Spinal cord (tissue), 10 donors: Measurements from ENCODE around the gene ZNF804B. TPM values are rescaled to one million over a fixed set of nuclear protein-coding genes. Genes with fewer than 3 reads are reported as not detected.

ENCODE experiments used
- DNase-seq, 6 donors: peaks; one replicate each; pipeline versions ENCODE4 v3.0.0 to v3.0.0-alpha.2; 2013 to 2015; ENCODE audit warnings: low spot score in 6 of 6, low read depth in 4 of 6
- H3K27ac ChIP-seq: one replicate; pipeline ENCODE4 v1.5.1; 2013; ENCODE audit warnings: low read depth, low read length, control low read depth
- H3K27me3 ChIP-seq: one replicate; pipeline ENCODE4 v1.6.1; 2013; ENCODE audit warnings: low read length; ENCODE audit not compliant: control insufficient read depth, insufficient read depth
- H3K36me3 ChIP-seq: one replicate; pipeline ENCODE4 v1.6.1; 2013; ENCODE audit warnings: low read length; ENCODE audit not compliant: control insufficient read depth, insufficient read depth
- H3K4me1 ChIP-seq: one replicate; pipeline ENCODE4 v1.6.1; 2013; ENCODE audit warnings: low read length; ENCODE audit not compliant: control insufficient read depth, insufficient read depth
- H3K4me3 ChIP-seq: one replicate; pipeline ENCODE4 v1.5.1; 2013; ENCODE audit warnings: low read depth, low read length, control low read depth
- H3K9me3 ChIP-seq: one replicate; pipeline ENCODE4 v1.6.1; 2013; ENCODE audit warnings: low read length; ENCODE audit not compliant: control insufficient read depth, insufficient read depth
- WGBS: methylation state at CpG from one replicate; pipeline ENCODE4 v1.1.5; 2013; ENCODE audit warnings: missing lambda C conversion rate; ENCODE audit not compliant: insufficient coverage; 5-methylcytosine and 5-hydroxymethylcytosine counted together
- polyA plus RNA-seq, 2 donors: library from polyadenylated mRNA; unstranded; fragments of 120-200 nt; gene quantifications; one replicate each; pipeline ENCODE4 v1.2.1, GENCODE V29; 2013; ENCODE audit not compliant: insufficient read length in 2 of 2
- total RNA-seq, 2 donors: library from RNA; depleted of rRNA in 1 of 2; stranded (reverse); fragments of 120-200 nt in 1 of 2; fragments of >200 nt in 1 of 2; gene quantifications; one replicate each; pipeline versions ENCODE4 v1.2.3 to v1.2.4, GENCODE V29; 2013 to 2014
- donor health status: healthy.

The ZNF804B gene
- total and polyA plus RNA-seq, 4 donors = 0.96 to 5.5 (median 2.2) TPM

DNA sequence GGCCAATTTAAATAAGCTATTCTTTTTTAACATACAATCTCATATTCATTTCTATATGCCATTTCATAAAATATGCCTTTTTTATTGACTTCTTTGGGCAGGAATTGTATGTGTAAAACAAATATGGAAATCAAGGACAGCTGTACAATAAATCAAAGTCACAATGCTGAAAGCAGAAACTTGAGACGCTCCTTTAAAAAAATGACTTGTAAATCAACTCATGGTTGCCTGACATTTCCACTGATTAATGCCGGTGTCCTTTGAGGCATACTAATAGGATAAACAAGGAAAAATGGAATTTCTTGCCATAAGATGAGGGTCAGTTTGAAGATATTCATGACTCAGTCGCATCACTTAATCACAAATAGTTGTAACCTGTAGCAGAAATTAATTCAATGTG lies 283.4 kb downstream of the ZNF804B start:
- no peak for DNase-seq
- H3K4me3 ChIP-seq = no peak overlapping the region
- no peak overlapping the region for H3K27ac ChIP-seq
- WGBS = no CpG with 5 or more reads among the region's 3 CpGs
- H3K9me3 ChIP-seq = peaks cover 16% of the 10 kb centered on the region
- no peaks in the 10 kb centered on the region for H3K27me3 ChIP-seq
- H3K4me1 ChIP-seq = no peaks in the 10 kb centered on the region
- H3K36me3 ChIP-seq = no peaks in the 10 kb centered on the region

DNA sequence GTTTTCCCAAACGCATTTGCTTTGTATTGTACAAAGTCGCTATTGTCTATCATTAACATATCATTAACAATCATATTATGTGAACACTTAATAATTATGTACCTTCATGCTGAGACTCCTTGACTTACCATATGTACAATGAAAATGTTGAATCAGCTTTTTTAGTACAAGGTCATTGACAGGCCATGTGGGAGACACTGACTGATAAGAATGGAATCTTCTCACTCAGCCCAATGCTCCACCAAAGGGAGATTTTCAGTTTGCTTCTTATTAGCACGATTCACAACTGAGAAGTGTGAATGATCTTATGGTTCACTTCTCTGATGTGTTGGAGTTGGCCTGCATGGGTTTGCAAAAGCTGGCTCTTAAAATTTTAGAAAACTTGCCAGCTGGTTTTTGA lies 289.5 kb downstream of the ZNF804B start:
- no peaks in the 10 kb centered on the region for H3K4me1 ChIP-seq
- peaks cover 9% of the 10 kb centered on the region for H3K9me3 ChIP-seq
- WGBS = no CpG with 5 or more reads among the region's 3 CpGs
- DNase-seq = peak in 1 of 6 donors; percentile 17
- H3K27ac ChIP-seq = no peak overlapping the region
- H3K36me3 ChIP-seq = no peaks in the 10 kb centered on the region
- no peaks in the 10 kb centered on the region for H3K27me3 ChIP-seq
- H3K4me3 ChIP-seq = no peak overlapping the region

DNA sequence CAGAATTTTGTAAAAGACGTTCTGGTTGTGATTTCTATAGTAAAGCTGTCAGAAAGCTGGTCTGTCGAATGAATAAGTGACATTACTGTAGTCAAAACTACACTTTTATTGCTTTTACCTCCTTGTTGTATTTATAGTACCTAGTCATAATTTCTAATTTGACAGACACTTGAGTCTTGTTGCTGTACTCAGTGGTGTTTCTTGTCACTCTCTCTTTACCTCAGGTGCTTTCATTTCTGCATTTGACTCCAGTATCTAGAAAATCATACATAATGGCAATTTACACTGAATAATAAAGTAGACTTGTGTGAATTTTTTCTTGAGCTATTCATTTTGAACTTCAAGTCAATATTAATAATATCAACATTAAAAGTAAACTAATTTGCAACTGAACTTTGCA lies 293.6 kb downstream of the ZNF804B start:
- no CpG with 5 or more reads among the region's 2 CpGs for WGBS
- H3K9me3 ChIP-seq = no peaks in the 10 kb centered on the region
- DNase-seq = no peak
- H3K4me1 ChIP-seq = no peaks in the 10 kb centered on the region
- H3K27me3 ChIP-seq = no peaks in the 10 kb centered on the region
- H3K4me3 ChIP-seq = no peak overlapping the region
- no peak overlapping the region for H3K27ac ChIP-seq
- H3K36me3 ChIP-seq = no peaks in the 10 kb centered on the region

DNA sequence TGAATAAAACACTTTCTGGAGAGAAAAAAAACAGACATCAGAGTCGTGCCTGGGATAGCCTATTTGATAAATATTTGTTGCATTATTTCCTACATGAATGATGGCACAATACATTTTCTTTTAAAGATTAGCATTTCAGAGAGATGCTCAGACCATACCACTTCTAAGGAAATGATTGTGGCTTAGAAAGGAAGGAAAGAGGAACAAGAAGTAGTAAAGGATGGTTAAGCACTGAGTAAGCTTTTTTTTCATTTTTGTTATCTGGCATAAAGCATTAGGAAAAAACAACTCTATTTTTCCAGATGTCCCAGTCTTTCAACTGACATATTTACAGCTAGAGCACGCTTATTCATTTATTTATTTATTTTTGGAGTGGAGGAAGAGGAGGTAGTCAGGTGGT lies 294.9 kb downstream of the ZNF804B start:
- H3K4me3 ChIP-seq = no peak overlapping the region
- H3K27ac ChIP-seq = no peak overlapping the region
- no peaks in the 10 kb centered on the region for H3K27me3 ChIP-seq
- no peaks in the 10 kb centered on the region for H3K9me3 ChIP-seq
- no CpG with 5 or more reads among the region's 2 CpGs for WGBS
- H3K4me1 ChIP-seq = no peaks in the 10 kb centered on the region
- H3K36me3 ChIP-seq = no peaks in the 10 kb centered on the region
- DNase-seq = no peak

DNA sequence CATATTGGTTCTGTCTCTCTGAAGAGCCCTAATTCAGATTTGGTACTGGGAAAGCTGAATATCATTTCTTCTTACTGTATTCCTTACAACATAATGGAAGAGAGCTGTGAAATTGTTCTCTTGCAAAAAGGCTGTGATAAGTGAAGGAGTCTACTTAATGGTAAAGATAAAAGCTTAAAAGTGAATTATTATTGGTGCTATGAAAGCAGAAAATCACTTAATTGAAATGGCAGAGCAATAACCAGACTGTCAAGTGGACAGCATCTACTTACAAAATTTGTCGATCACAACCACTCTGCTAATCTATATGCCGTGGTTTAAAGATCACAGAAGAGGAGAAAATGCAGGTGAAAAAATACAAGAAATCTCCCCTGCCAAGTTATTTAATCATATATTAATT lies 300.7 kb downstream of the ZNF804B start:
- Histone ChIP-seq H3K36me3 (no peaks in the 10 kb centered on the region), H3K4me1 (no peaks in the 10 kb centered on the region), H3K9me3 (no peaks in the 10 kb centered on the region), H3K27me3 (no peaks in the 10 kb centered on the region), H3K27ac (no peak overlapping the region), H3K4me3 (no peak overlapping the region)
- DNase-seq = no peak
- no CpG with 5 or more reads among the region's 2 CpGs for WGBS

DNA sequence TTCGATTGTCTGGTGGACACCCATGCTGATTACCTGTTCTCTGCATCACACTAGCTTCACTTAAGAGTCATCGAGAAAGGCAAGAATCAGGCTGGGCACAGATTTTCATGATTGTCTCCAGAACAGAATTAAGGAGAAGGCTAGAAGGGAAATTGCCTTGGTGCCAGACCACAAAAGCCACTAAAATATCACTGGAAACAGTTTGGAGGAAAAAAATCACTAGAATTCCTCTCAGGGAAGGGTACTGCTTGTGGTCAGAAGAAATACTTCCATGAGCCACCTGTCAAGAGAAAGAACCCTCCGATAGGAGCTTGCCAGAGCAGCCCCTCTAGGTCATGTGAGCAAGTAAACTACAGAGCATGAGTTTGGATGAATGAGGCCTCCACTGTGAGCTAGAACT lies 305.3 kb downstream of the ZNF804B start:
- no peaks in the 10 kb centered on the region for H3K27me3 ChIP-seq
- WGBS = 90% methylated on average over 2 of the region's 3 CpGs
- H3K27ac ChIP-seq = no peak overlapping the region
- H3K9me3 ChIP-seq = no peaks in the 10 kb centered on the region
- DNase-seq = no peak
- no peak overlapping the region for H3K4me3 ChIP-seq
- no peaks in the 10 kb centered on the region for H3K4me1 ChIP-seq
- H3K36me3 ChIP-seq = no peaks in the 10 kb centered on the region

DNA sequence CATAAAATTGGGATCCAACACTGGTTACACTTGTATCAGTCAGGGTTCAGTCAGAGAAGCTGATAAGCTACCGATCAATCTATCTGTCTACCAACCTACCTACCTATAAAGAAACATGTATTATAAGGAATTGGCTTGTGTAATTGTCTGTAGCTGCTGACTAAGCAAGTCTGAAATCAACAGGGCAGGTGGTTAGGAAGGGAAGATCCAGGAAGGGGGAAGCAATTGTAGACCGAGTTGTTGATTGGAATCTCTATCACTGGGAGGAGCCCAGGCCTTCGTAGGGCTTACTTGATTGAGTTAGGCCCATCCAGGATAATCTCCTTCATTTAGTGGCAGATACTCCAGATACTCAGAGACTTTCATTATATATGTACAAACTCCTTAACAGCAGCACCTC lies 307.5 kb downstream of the ZNF804B start:
- no peak for DNase-seq
- no peak overlapping the region for H3K4me3 ChIP-seq
- H3K27ac ChIP-seq = no peak overlapping the region
- H3K36me3 ChIP-seq = no peaks in the 10 kb centered on the region
- H3K9me3 ChIP-seq = no peaks in the 10 kb centered on the region
- no CpG with 5 or more reads among the region's 3 CpGs for WGBS
- no peaks in the 10 kb centered on the region for H3K27me3 ChIP-seq
- H3K4me1 ChIP-seq = no peaks in the 10 kb centered on the region

DNA sequence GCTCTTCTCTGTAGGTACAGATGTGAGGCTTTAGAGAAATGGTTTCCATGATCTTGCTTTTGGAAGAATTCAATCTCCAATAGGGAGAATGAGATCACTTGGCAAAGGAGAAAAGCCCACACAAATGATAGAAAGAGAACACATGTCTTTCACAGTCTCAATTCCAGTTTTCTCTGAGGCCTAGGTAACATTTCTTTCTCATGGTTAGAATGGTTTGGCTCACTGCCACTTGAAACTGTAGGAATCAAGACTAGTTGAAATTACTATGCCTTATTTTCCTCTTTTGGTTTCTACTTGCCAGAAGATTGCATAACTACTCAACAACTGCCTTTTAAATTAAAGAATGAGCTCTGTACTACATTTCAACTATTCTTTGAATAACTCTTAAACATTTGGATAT lies 312.6 kb downstream of the ZNF804B start:
- Histone ChIP-seq H3K36me3 (no peaks in the 10 kb centered on the region), H3K27ac (no peak overlapping the region), H3K4me3 (no peak overlapping the region), H3K9me3 (no peaks in the 10 kb centered on the region), H3K4me1 (no peaks in the 10 kb centered on the region), H3K27me3 (no peaks in the 10 kb centered on the region)
- DNase-seq = no peak

DNA sequence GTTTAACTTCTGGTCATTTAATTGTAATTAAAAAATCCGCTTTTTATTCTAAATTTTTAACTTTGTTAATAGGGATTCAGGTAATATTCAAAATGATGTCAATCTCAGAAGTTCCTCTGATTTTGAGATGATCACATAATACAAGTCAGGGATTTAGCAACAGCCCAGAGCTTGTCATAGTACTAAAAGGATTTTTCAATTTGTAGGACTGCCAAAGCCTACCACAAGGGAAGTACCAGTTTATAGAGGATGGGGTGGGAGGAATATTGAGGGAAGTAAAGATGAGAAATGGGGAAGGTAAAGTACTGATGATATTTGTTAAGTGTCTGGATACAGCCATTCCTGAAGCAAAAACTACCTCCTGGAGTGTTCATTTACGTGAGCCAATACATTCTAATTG lies 314.3 kb downstream of the ZNF804B start:
- DNase-seq = no peak
- no peaks in the 10 kb centered on the region for H3K27me3 ChIP-seq
- no peaks in the 10 kb centered on the region for H3K4me1 ChIP-seq
- no peak overlapping the region for H3K27ac ChIP-seq
- no peaks in the 10 kb centered on the region for H3K9me3 ChIP-seq
- no CpG with 5 or more reads among the region's 2 CpGs for WGBS
- no peak overlapping the region for H3K4me3 ChIP-seq
- H3K36me3 ChIP-seq = no peaks in the 10 kb centered on the region

DNA sequence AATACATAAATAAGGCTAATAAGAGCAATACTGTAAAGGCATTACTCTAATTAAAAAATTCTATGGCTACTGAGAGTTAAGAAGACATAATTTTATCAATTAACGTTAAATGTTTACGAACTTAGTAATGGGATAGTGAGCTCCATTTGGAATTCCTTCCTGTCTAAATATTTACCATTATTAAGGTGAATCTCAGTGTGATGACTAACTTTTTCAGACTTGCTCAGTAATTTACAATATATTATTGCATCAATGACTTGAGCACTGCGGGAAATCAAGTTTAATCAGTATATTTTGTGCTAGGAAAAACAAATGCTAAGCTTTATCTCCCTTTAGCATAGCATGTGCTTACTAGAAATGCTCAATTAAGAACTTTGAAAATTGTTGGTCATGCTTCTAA lies 318.5 kb downstream of the ZNF804B start:
- no peaks in the 10 kb centered on the region for H3K27me3 ChIP-seq
- H3K9me3 ChIP-seq = no peaks in the 10 kb centered on the region
- H3K4me3 ChIP-seq = no peak overlapping the region
- H3K4me1 ChIP-seq = no peaks in the 10 kb centered on the region
- WGBS = no CpG with 5 or more reads among the region's 3 CpGs
- no peaks in the 10 kb centered on the region for H3K36me3 ChIP-seq
- DNase-seq = peak in 1 of 6 donors; percentile 16
- H3K27ac ChIP-seq = no peak overlapping the region
